SK-N-SH treated with all-trans-retinoic acid at 6 μM for 48 hours (cell line): Measurements from ENCODE around the gene SFN.

Experiments
- ATAC-seq: fragments of 200-7000 bp; cut with Tn5 transposase; 3 replicates; pipeline ENCODE4 v1.9.1; 2020; ENCODE audit warnings: mild to moderate bottlenecking, moderate library complexity
- ARNTL ChIP-seq: fragments of 450-650 bp; formaldehyde crosslinking; IDR thresholded peaks from 2 replicates; pipeline ENCODE4 v1.5.0; 2020; ENCODE audit warnings: low read depth, mild to moderate bottlenecking, moderate library complexity, borderline replicate concordance
- BACH2 ChIP-seq: fragments of 250-450 bp; sonication (Bioruptor Pico); IDR thresholded peaks from 2 replicates; pipeline ENCODE4 v1.9.0; 2021; ENCODE audit warnings: mild to moderate bottlenecking, borderline replicate concordance
- CREB5 ChIP-seq: fragments of 250-450 bp; sonication (Bioruptor Pico); IDR thresholded peaks from 2 replicates; pipeline ENCODE4 v1.5.1; 2020; ENCODE audit warnings: low read depth, mild to moderate bottlenecking, moderate library complexity
- CSDC2 ChIP-seq: fragments of 250-450 bp; sonication (Bioruptor Pico); IDR thresholded peaks from 2 replicates; pipeline ENCODE4 v1.5.0; 2020; ENCODE audit warnings: mild to moderate bottlenecking, moderate library complexity
- ESRRG ChIP-seq: fragments of 250-450 bp; sonication (Bioruptor Pico); IDR thresholded peaks from 2 replicates; pipeline ENCODE4 v1.6.1; 2021; ENCODE audit warnings: mild to moderate bottlenecking
- GLIS3 ChIP-seq: fragments of 250-450 bp; sonication (Bioruptor Pico); IDR thresholded peaks from 2 replicates; pipeline ENCODE4 v1.5.0; 2020; ENCODE audit warnings: mild to moderate bottlenecking, moderate library complexity
- ISL1 ChIP-seq: fragments of 250-450 bp; sonication (Bioruptor Pico); IDR thresholded peaks from 2 replicates; pipeline ENCODE4 v2.1.2; 2022; ENCODE audit warnings: mild to moderate bottlenecking, moderate library complexity
- OSR1 ChIP-seq: fragments of 250-450 bp; sonication (Bioruptor Pico); IDR thresholded peaks from 2 replicates; pipeline ENCODE4 v1.8.0; 2022; ENCODE audit warnings: moderate library complexity, mild to moderate bottlenecking, inconsistent platforms
- POU6F1 ChIP-seq: fragments of 250-450 bp; sonication (Bioruptor Pico); IDR thresholded peaks from 2 replicates; pipeline ENCODE4 v1.8.0; 2021; ENCODE audit warnings: low read depth, mild to moderate bottlenecking, moderate library complexity, borderline replicate concordance
- PPARA ChIP-seq: fragments of 250-450 bp; sonication (Bioruptor Pico); IDR thresholded peaks from 2 replicates; pipeline ENCODE4 v1.5.0; 2020; ENCODE audit warnings: mild to moderate bottlenecking, borderline replicate concordance
- RARB ChIP-seq: fragments of 250-450 bp; sonication (Bioruptor Pico); IDR thresholded peaks from 2 replicates; pipeline ENCODE4 v1.8.0; 2021; ENCODE audit warnings: mild to moderate bottlenecking, moderate library complexity
- SNAI2 ChIP-seq: fragments of 250-450 bp; sonication (Bioruptor Pico); IDR thresholded peaks from 2 replicates; pipeline ENCODE4 v1.5.0; 2020; ENCODE audit warnings: mild to moderate bottlenecking, moderate library complexity
- TCF4 ChIP-seq: fragments of 250-450 bp; sonication (Bioruptor Pico); IDR thresholded peaks from 2 replicates; pipeline ENCODE4 v1.8.0; 2021; ENCODE audit warnings: mild to moderate bottlenecking, moderate library complexity, borderline replicate concordance
- TOX ChIP-seq: fragments of 250-450 bp; sonication (Bioruptor Pico); IDR thresholded peaks from 2 replicates; pipeline ENCODE4 v1.8.0; 2021; ENCODE audit warnings: mild to moderate bottlenecking, moderate library complexity, borderline replicate concordance
- ZC3H10 ChIP-seq: fragments of 250-450 bp; sonication (Bioruptor Pico); IDR thresholded peaks from 2 replicates; pipeline ENCODE4 v1.5.1; 2021; ENCODE audit warnings: mild to moderate bottlenecking, moderate library complexity
- ZFP3 ChIP-seq: fragments of 250-450 bp; sonication (Bioruptor Pico); IDR thresholded peaks from 2 replicates; pipeline ENCODE4 v1.5.0; 2020; ENCODE audit warnings: mild to moderate bottlenecking, moderate library complexity
- ZFP30 ChIP-seq: fragments of 450-650 bp; formaldehyde crosslinking; IDR thresholded peaks from 2 replicates; pipeline ENCODE4 v1.5.0; 2022; ENCODE audit warnings: mild to moderate bottlenecking, moderate library complexity
- ZNF565 ChIP-seq: fragments of 450-650 bp; formaldehyde crosslinking; conservative IDR thresholded peaks from 2 replicates; pipeline ENCODE4 v1.5.0; 2020; ENCODE audit warnings: low read depth, mild to moderate bottlenecking, moderate library complexity
- ZNF70 ChIP-seq: fragments of 450-650 bp; formaldehyde crosslinking; IDR thresholded peaks from 2 replicates; pipeline ENCODE4 v1.5.0; 2020; ENCODE audit warnings: mild to moderate bottlenecking, moderate library complexity
- ZNF8 ChIP-seq: fragments of 450-650 bp; formaldehyde crosslinking; IDR thresholded peaks from 2 replicates; pipeline ENCODE4 v1.5.0; 2020; ENCODE audit warnings: mild to moderate bottlenecking, moderate library complexity
- TF ChIP-seq, protein P1 (sequence below): fragments of 250-450 bp; sonication (Bioruptor Pico); IDR thresholded peaks from 2 replicates; pipeline ENCODE4 v1.5.1; 2021; ENCODE audit warnings: mild to moderate bottlenecking, moderate library complexity
- TF ChIP-seq, protein P2 (sequence below): fragments of 250-450 bp; sonication (Bioruptor Pico); IDR thresholded peaks from 2 replicates; pipeline ENCODE4 v1.5.0; 2020; ENCODE audit warnings: mild to moderate bottlenecking, moderate library complexity
- TF ChIP-seq, protein P3 (sequence below): fragments of 250-450 bp; sonication (Bioruptor Pico); IDR thresholded peaks from 2 replicates; pipeline ENCODE4 v1.8.0; 2020; ENCODE audit warnings: mild to moderate bottlenecking, moderate library complexity, borderline replicate concordance

The SFN gene

GRCh38 chr1:26856604-26857469 lies 6.1 kb upstream of the SFN start:
- ATAC-seq, result no peak
- TF ChIP-seq, protein P1, sequence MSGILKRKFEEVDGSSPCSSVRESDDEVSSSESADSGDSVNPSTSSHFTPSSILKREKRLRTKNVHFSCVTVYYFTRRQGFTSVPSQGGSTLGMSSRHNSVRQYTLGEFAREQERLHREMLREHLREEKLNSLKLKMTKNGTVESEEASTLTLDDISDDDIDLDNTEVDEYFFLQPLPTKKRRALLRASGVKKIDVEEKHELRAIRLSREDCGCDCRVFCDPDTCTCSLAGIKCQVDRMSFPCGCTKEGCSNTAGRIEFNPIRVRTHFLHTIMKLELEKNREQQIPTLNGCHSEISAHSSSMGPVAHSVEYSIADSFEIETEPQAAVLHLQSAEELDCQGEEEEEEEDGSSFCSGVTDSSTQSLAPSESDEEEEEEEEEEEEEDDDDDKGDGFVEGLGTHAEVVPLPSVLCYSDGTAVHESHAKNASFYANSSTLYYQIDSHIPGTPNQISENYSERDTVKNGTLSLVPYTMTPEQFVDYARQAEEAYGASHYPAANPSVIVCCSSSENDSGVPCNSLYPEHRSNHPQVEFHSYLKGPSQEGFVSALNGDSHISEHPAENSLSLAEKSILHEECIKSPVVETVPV (CRISPR knock-in tag), result no peak
- TF ChIP-seq TCF4 (no peak), ZNF8 (no peak), ESRRG (no peak), SNAI2 (CRISPR knock-in tag) (no peak), ZFP30 (CRISPR knock-in tag) (no peak), ARNTL (CRISPR knock-in tag) (no peak), OSR1 (no peak), PPARA (CRISPR knock-in tag) (no peak), ISL1 (CRISPR knock-in tag) (no peak), BACH2 (CRISPR knock-in tag) (no peak), ZFP3 (CRISPR knock-in tag) (no peak), GLIS3 (CRISPR knock-in tag) (no peak), ZC3H10 (CRISPR knock-in tag) (no peak), CREB5 (CRISPR knock-in tag) (no peak), ZNF565 (CRISPR knock-in tag) (no peak), POU6F1 (CRISPR knock-in tag) (no peak)
- TF ChIP-seq, protein P2, sequence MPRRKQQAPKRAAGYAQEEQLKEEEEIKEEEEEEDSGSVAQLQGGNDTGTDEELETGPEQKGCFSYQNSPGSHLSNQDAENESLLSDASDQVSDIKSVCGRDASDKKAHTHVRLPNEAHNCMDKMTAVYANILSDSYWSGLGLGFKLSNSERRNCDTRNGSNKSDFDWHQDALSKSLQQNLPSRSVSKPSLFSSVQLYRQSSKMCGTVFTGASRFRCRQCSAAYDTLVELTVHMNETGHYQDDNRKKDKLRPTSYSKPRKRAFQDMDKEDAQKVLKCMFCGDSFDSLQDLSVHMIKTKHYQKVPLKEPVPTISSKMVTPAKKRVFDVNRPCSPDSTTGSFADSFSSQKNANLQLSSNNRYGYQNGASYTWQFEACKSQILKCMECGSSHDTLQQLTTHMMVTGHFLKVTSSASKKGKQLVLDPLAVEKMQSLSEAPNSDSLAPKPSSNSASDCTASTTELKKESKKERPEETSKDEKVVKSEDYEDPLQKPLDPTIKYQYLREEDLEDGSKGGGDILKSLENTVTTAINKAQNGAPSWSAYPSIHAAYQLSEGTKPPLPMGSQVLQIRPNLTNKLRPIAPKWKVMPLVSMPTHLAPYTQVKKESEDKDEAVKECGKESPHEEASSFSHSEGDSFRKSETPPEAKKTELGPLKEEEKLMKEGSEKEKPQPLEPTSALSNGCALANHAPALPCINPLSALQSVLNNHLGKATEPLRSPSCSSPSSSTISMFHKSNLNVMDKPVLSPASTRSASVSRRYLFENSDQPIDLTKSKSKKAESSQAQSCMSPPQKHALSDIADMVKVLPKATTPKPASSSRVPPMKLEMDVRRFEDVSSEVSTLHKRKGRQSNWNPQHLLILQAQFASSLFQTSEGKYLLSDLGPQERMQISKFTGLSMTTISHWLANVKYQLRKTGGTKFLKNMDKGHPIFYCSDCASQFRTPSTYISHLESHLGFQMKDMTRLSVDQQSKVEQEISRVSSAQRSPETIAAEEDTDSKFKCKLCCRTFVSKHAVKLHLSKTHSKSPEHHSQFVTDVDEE (CRISPR knock-in tag), result no peak

DNA sequence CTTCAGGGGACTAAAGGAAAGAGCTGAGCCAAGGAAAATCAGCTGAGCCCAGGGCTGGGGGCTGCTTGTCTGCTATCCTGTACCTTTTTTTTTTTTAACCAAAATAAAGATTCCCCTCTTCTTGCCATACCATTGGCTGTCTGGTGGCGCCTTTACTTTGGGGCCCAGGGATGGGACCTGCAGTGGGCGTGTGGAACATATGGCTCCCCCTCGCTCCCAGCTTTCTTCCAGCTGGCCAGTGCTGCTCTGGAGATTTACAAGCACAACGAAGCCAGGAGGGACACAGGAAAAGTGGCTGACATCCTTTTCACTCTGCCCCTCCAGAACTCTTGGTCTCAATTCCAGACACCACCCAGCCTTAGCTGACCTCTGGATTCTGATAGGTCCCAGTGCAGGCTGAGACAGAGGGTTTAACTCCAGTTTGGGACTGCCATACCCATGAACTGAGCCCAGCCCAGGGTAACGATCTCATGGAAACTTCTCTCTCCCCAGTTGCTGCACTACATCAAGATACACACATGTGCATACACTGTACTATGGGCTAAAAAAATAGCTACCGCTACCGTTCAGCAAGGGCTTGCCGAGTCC lies 5.4 kb upstream of the SFN start:
- ATAC-seq, result no peak
- TF ChIP-seq, protein P1 (CRISPR knock-in tag), result no peak
- no peak for TF ChIP-seq ZFP30 (CRISPR knock-in tag)
- no peak for TF ChIP-seq RARB
- TF ChIP-seq ZNF565 (CRISPR knock-in tag), result no peak
- TF ChIP-seq ARNTL (CRISPR knock-in tag), result no peak
- no peak for TF ChIP-seq TCF4
- no peak for TF ChIP-seq ZC3H10 (CRISPR knock-in tag)
- no peak for TF ChIP-seq TOX (CRISPR knock-in tag)
- TF ChIP-seq ISL1 (CRISPR knock-in tag), result no peak
- TF ChIP-seq CSDC2, result no peak
- TF ChIP-seq, protein P3, sequence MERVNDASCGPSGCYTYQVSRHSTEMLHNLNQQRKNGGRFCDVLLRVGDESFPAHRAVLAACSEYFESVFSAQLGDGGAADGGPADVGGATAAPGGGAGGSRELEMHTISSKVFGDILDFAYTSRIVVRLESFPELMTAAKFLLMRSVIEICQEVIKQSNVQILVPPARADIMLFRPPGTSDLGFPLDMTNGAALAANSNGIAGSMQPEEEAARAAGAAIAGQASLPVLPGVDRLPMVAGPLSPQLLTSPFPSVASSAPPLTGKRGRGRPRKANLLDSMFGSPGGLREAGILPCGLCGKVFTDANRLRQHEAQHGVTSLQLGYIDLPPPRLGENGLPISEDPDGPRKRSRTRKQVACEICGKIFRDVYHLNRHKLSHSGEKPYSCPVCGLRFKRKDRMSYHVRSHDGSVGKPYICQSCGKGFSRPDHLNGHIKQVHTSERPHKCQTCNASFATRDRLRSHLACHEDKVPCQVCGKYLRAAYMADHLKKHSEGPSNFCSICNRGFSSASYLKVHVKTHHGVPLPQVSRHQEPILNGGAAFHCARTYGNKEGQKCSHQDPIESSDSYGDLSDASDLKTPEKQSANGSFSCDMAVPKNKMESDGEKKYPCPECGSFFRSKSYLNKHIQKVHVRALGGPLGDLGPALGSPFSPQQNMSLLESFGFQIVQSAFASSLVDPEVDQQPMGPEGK, result no peak
- TF ChIP-seq OSR1, result no peak
- no peak for TF ChIP-seq PPARA (CRISPR knock-in tag)
- no peak for TF ChIP-seq ZNF8
- TF ChIP-seq, protein P2 (CRISPR knock-in tag), result no peak
- TF ChIP-seq ZNF70 (CRISPR knock-in tag), result no peak
- no peak for TF ChIP-seq SNAI2 (CRISPR knock-in tag)
